Stomach (tissue), 9 donors: ENCODE results near the gene KTI12. TPM values are rescaled to one million over a fixed set of nuclear protein-coding genes. Genes with fewer than 3 reads are reported as not detected.
A peak's percentile ranks its signal among the peaks of the same experiment; 100 is the strongest.
"Not testable (repeated sequence)": the region's sequence is repeated elsewhere in the genome, so short reads cannot be mapped to it uniquely, and the experiment has no call there.

Source experiments
- DNase-seq, 2 donors: peaks; one replicate each; pipeline versions ENCODE4 v3.0.0 to v3.0.0-alpha.2; 2013 to 2019
- H3K27ac ChIP-seq, 5 donors: fragments of 200-600 bp in 4 of 5; sonication (generic) in 4 of 5; one replicate each; pipeline ENCODE4 v1.5.1; 2013 to 2019; ENCODE audit warnings: mild to moderate bottlenecking in 1 of 5, moderate library complexity in 1 of 5
- H3K27me3 ChIP-seq, 3 donors: fragments of 200-600 bp; sonication (generic); one replicate each; pipeline ENCODE4 v1.5.1; 2017 to 2019; ENCODE audit warnings: mixed run types in 1 of 3
- H3K36me3 ChIP-seq, 4 donors: fragments of 200-600 bp; sonication (generic); 1 replicate in 3 of 4; 2 replicates in 1 of 4; pipeline ENCODE4 v1.5.1; 2016 to 2019
- H3K4me1 ChIP-seq, 4 donors: fragments of 200-600 bp; sonication (generic); one replicate each; pipeline ENCODE4 v1.5.1; 2016 to 2019
- H3K4me3 ChIP-seq, 4 donors: fragments of 200-600 bp; sonication (generic) in 3 of 4; one replicate each; pipeline ENCODE4 v1.5.1; 2016 to 2019; ENCODE audit warnings: mild to moderate bottlenecking in 1 of 4
- H3K9me3 ChIP-seq, 4 donors: fragments of 200-600 bp; sonication (generic); one replicate each; pipeline ENCODE4 v1.5.1; 2016 to 2019
- EP300 ChIP-seq: sonication (generic); formaldehyde crosslinking; IDR thresholded peaks from one replicate; pipeline ENCODE4 v1.6.1; 2017; ENCODE audit warnings: antibody characterized with exemption
- POLR2A ChIP-seq, 4 donors: fragments of 450-650 bp; IDR thresholded peaks; one replicate each; pipeline ENCODE4 v1.6.1; 2016; ENCODE audit warnings: antibody characterized with exemption in 4 of 4, control low read depth in 2 of 4, mild to moderate bottlenecking in 1 of 4, moderate library complexity in 1 of 4
- POLR2AphosphoS5 ChIP-seq, 3 donors: sonication (generic); formaldehyde crosslinking; IDR thresholded peaks; one replicate each; pipeline ENCODE4 v1.6.1; 2016; ENCODE audit warnings: antibody characterized with exemption in 3 of 3
- WGBS, 5 donors: extraction: QIAGEN DNeasy Blood & Tissue Kit in 3 of 5; methylation state at CpG; one replicate each; pipeline versions ENCODE4 v1.1.5 to v1.1.7; 2013 to 2018; 5-methylcytosine and 5-hydroxymethylcytosine counted together
- intact Hi-C: fragments of 100-400 bp; cut with DNase I; formaldehyde crosslinking; loops from one replicate; pipeline ENCODE4 v1.15.1; 2023; ENCODE audit warnings: low total_unique reads
- polyA plus RNA-seq, 3 donors: library from polyadenylated mRNA; stranded (reverse); fragments of 200-250 nt; gene quantifications; one replicate each; pipeline ENCODE4 v1.2.3, GENCODE V29; 2013
- total RNA-seq, 5 donors: library from RNA; depleted of rRNA; stranded (reverse); fragments of >200 nt; gene quantifications; one replicate each; pipeline versions ENCODE4 v1.1.0 to v1.2.3, GENCODE V29; 2014 to 2016
- TF ChIP-seq, protein P1 (sequence below), 7 experiments: fragments of 450-650 bp in 4 of 7; fragments of 200-600 bp in 3 of 7; sonication (generic) in 3 of 7; IDR thresholded peaks; one replicate each; pipeline ENCODE4 v1.5.1; 2016 to 2019; ENCODE audit warnings: antibody characterized with exemption in 7 of 7, control low read depth in 2 of 7, mild to moderate bottlenecking in 1 of 7
- donor health status: healthy with polysubstance abuse.
- donor health status: Bipolar disorder and iron deficiency.
- donor health status: healthy.

Gene KTI12
- total and polyA plus RNA-seq, 8 donors, result 4.2 to 15.4 (median 7.3) TPM

DNA sequence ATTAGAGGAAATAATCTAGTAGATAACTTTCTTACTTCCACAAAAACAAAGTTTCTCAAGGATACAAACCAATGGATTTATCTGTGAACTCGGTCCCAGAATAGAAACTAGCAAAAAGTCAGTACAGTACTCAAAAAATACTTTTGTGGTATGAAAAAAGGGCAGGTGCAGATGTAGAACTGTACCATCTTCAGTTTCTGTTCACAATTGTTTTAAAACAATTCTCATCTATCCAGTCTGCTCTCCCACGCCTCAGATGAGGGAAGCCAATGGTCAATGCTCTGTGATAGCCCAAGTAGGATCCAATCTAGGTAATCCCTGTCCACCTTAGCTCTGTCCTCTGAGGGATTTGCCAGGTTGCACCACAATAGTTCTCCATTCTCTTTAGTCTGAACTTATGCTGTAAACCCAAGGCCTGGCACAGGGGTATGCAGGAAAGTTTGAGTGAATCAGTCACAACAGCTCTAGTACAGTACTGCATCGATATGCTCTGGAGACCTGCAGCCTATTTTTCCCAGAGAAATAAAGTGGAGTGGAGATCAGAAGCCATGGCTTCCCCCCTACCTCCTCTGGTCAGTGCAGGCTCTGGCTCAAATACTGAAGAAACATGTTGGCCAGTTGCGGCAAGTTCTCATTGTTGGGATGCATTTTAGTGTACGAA, 1.4 kb downstream of the KTI12 start:
- Histone ChIP-seq H3K4me3 (peak overlapping the region; percentile 70 to 86 (median 81)), H3K9me3 (no peaks in the 10 kb centered on the region), H3K36me3 (peaks cover 0 to 17% (median 9%) of the 10 kb centered on the region in 4 donors), H3K27ac (peak overlapping the region; percentile 90 to 94 (median 92)), H3K4me1 (peaks cover 29 to 57% (median 46%) of the 10 kb centered on the region in 4 donors), H3K27me3 (no peaks in the 10 kb centered on the region)
- intact Hi-C loops, result no loop called here
- DNase-seq, result peak in 1 of 2 donors; percentile 6
- TF ChIP-seq POLR2AphosphoS5 (IDR thresholded peaks at IDR 0.05) (no peak), POLR2A (IDR thresholded peaks at IDR 0.05) (no peak)
- WGBS, 5 donors, result 29 to 42% (median 36%) methylated on average over 5 of the region's 5 CpGs

DNA sequence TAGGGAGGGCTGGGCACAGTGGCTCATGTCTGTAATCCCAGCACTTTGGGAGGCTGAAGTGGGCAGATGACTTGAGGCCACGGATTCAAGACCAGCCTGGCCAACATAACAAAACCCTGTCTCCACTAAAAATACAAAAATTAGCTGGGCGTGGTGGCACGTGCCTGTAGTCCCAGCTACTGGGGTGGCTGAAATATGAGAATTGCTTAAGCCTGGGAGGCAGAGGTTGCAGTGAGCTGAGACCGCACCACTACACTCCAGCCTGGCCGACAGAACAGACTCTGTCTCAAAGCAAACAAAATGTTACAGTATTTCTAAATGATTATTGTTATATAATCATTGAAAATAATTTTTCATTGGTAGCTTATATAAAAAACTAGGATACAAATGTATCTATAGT, 4.8 kb downstream of the KTI12 start:
- intact Hi-C loops, result not testable (repeated sequence)

DNA sequence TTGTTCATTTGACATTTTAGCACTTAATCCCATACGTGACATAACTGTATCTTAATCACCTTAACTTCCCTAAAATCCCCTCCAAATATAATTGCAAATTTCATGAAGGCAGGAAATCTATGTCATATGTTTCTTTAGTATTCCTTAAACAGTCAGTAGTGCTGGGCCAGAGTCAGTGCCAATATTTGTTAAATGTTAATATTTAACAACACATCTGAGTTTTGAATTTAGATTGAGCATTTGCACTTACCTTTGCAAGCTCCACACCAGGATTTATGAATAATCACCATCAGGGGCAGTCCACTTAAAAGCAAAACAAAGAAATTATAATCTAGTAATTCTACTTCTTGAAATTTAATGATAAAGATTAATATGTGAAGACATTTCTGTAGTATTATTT, 5.3 kb downstream of the KTI12 start:
- H3K4me3 ChIP-seq, result no peak overlapping the region
- 20 to 63% (median 41%) methylated on average over 1 of the region's 1 CpG for WGBS, 5 donors
- no peaks in the 10 kb centered on the region for H3K9me3 ChIP-seq
- H3K27ac ChIP-seq, result peak overlapping the region in 4 of 5 donors; percentile 46 to 57 (median 53)
- H3K27me3 ChIP-seq, result no peaks in the 10 kb centered on the region
- peaks cover 14 to 45% (median 33%) of the 10 kb centered on the region in 4 donors for H3K36me3 ChIP-seq
- peak in 1 of 2 donors; percentile 48 for DNase-seq
- TF ChIP-seq, protein P1, sequence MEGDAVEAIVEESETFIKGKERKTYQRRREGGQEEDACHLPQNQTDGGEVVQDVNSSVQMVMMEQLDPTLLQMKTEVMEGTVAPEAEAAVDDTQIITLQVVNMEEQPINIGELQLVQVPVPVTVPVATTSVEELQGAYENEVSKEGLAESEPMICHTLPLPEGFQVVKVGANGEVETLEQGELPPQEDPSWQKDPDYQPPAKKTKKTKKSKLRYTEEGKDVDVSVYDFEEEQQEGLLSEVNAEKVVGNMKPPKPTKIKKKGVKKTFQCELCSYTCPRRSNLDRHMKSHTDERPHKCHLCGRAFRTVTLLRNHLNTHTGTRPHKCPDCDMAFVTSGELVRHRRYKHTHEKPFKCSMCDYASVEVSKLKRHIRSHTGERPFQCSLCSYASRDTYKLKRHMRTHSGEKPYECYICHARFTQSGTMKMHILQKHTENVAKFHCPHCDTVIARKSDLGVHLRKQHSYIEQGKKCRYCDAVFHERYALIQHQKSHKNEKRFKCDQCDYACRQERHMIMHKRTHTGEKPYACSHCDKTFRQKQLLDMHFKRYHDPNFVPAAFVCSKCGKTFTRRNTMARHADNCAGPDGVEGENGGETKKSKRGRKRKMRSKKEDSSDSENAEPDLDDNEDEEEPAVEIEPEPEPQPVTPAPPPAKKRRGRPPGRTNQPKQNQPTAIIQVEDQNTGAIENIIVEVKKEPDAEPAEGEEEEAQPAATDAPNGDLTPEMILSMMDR (IDR thresholded peaks at IDR 0.05), result no peak
- TF ChIP-seq POLR2A (IDR thresholded peaks at IDR 0.05), result no peak
- no peak for TF ChIP-seq EP300
- TF ChIP-seq POLR2AphosphoS5 (IDR thresholded peaks at IDR 0.05), result no peak
- H3K4me1 ChIP-seq, result peaks cover 29 to 49% (median 44%) of the 10 kb centered on the region in 4 donors
- intact Hi-C loops, result no loop called here

More for the DNA sequence above, 4.8 kb downstream of the KTI12 start:
- peaks cover 29 to 51% (median 44%) of the 10 kb centered on the region in 4 donors for H3K4me1 ChIP-seq
- peak; percentile 18 to 26 for DNase-seq
- H3K27ac ChIP-seq, result peak overlapping the region; percentile 45 to 57 (median 49)
- H3K4me3 ChIP-seq, H3K27me3 ChIP-seq, H3K9me3 ChIP-seq: not testable (repeated sequence)
- peaks cover 8 to 39% (median 28%) of the 10 kb centered on the region in 4 donors for H3K36me3 ChIP-seq
- WGBS, 5 donors, result 35 to 61% (median 57%) methylated on average over 5 of the region's 5 CpGs

DNA sequence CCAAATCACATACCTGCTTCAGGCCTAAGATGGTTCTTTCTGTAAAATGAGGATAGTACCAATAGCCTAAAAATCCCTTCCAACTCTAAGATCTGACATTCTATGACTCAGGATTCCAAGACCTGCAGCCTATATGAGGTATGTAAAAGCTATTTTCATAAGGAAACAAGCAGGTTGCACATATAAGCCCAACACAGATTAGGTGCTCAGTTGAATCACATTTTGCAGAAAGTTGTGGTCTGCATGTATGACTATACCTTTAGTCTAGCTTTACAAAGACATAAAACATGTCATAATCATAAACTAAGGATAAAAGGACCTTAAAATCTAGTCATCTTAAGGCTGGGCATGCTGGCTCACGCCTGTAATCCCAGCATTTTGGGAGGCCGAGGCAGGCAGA, 7.3 kb downstream of the KTI12 start:
- WGBS, 5 donors, result 96 to 100% (median 98%) methylated on average over 2 of the region's 2 CpGs
- Histone ChIP-seq H3K36me3 (peaks cover 26 to 65% (median 53%) of the 10 kb centered on the region in 4 donors), H3K4me3 (no peak overlapping the region), H3K9me3 (no peaks in the 10 kb centered on the region), H3K4me1 (peaks cover 13 to 32% (median 28%) of the 10 kb centered on the region in 4 donors), H3K27ac (no peak overlapping the region), H3K27me3 (no peaks in the 10 kb centered on the region)
- no peak for DNase-seq
- intact Hi-C loops, result no loop called here
- TF ChIP-seq EP300 (no peak), POLR2AphosphoS5 (IDR thresholded peaks at IDR 0.05) (no peak), POLR2A (IDR thresholded peaks at IDR 0.05) (no peak)
- TF ChIP-seq, protein P1 (IDR thresholded peaks at IDR 0.05), result no peak

DNA sequence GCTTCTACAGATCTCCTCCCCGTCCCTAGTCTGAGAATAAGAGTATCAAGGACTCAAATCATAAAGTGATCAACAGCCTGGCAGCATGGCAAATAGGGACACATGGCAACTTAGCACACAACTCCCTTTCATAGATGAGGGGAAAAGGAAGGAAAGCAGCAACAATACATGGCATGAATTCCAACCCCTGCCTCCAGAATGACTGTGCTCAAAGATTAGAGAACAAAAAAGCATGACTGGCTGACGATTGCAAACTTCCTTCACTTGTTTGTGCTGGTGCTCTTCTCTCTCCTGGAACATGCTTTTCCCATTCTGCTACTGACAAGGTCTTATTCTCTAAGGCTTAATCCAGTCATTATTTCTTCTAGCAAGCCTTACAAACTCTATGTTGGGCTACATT, 11.5 kb downstream of the KTI12 start:
- H3K36me3 ChIP-seq, result peaks cover 35 to 76% (median 68%) of the 10 kb centered on the region in 4 donors
- no peak overlapping the region for H3K4me3 ChIP-seq
- H3K27ac ChIP-seq, result no peak overlapping the region
- no peaks in the 10 kb centered on the region for H3K27me3 ChIP-seq
- DNase-seq, result no peak
- H3K4me1 ChIP-seq, result no peaks in the 10 kb centered on the region
- WGBS, 5 donors, result 68 to 84% (median 74%) methylated on average over 2 of the region's 2 CpGs
- intact Hi-C loops, result no loop called here
- no peak for TF ChIP-seq POLR2AphosphoS5 (IDR thresholded peaks at IDR 0.05)
- no peak for TF ChIP-seq POLR2A (IDR thresholded peaks at IDR 0.05)
- TF ChIP-seq, protein P1 (IDR thresholded peaks at IDR 0.05), result no peak
- TF ChIP-seq EP300, result no peak
- no peaks in the 10 kb centered on the region for H3K9me3 ChIP-seq
